SK-MEL-5 (cell line): ENCODE measurements around the gene PSD4. TPM values are rescaled to one million over a fixed set of nuclear protein-coding genes. Genes with fewer than 3 reads are reported as not detected.

Experiments
- DNase-seq: peaks from one replicate; pipeline ENCODE4 v3.0.0-alpha.2; 2016; ENCODE audit warnings: low read depth, low spot score
- in situ Hi-C: cut with HindIII; loops from 2 replicates; pipeline ENCODE4 v1.10.0; 2016; ENCODE audit warnings: low sequenced_read_pairs, high pct_unique_total_duplicates, low pct_unique_long_range_greater_than_20kb
- total RNA-seq: library from RNA; depleted of rRNA; stranded (reverse); fragments of >200 nt; shearing (Covaris generic); gene quantifications from 2 replicates; pipeline ENCODE4 v1.2.3, GENCODE V29; 2014

PSD4 gene
- total RNA-seq, 1 experiment from 2014 or later = 0.63 TPM

GRCh38 chr2:113162869-113163268, 10.9 kb upstream of the PSD4 start:
- DNase-seq = no peak
- in situ Hi-C loops = no loop called here

GRCh38 chr2:113164215-113164929, 9.4 kb upstream of the PSD4 start:
- in situ Hi-C loops = no loop called here

GRCh38 chr2:113164930-113165585, 8.7 kb upstream of the PSD4 start:
- in situ Hi-C loops = no loop called here
- no peak for DNase-seq

More at GRCh38 chr2:113164215-113164929, 9.4 kb upstream of the PSD4 start:
- DNase-seq = no peak

- in situ Hi-C loops = no loop called here
- DNase-seq = no peak
These were observed 7.6 kb upstream of the PSD4 start for GRCh38 chr2:113166187-113166645.

GRCh38 chr2:113167115-113167932, 6.4 kb upstream of the PSD4 start:
- DNase-seq = no peak
- in situ Hi-C loops = no loop called here

- in situ Hi-C loops = no loop called here
These were observed 5.8 kb upstream of the PSD4 start for GRCh38 chr2:113167962-113168340.

GRCh38 chr2:113169002-113169530, 4.7 kb upstream of the PSD4 start:
- in situ Hi-C loops = no loop called here
- no peak for DNase-seq

More at GRCh38 chr2:113167962-113168340, 5.8 kb upstream of the PSD4 start:
- no peak for DNase-seq

- DNase-seq = no peak
- in situ Hi-C loops = no loop called here
These were observed 4.2 kb upstream of the PSD4 start for GRCh38 chr2:113169586-113169985.

- no peak for DNase-seq
- in situ Hi-C loops = no loop called here
These were observed 2.3 kb upstream of the PSD4 start for GRCh38 chr2:113171334-113172075.

- in situ Hi-C loops = no loop called here
- no peak for DNase-seq
These were observed 840 bp upstream of the PSD4 start for GRCh38 chr2:113172721-113173541.

GRCh38 chr2:113174376-113174750, 592 bp downstream of the PSD4 start:
- no peak for DNase-seq
- in situ Hi-C loops = no loop called here

- DNase-seq = no peak
- in situ Hi-C loops = no loop called here
These were observed 1.4 kb downstream of the PSD4 start for GRCh38 chr2:113175042-113175628.

- in situ Hi-C loops = no loop called here
- DNase-seq = no peak
These were observed 2.2 kb downstream of the PSD4 start for GRCh38 chr2:113175736-113176695.

- in situ Hi-C loops = no loop called here
- DNase-seq = no peak
These were observed 3.1 kb downstream of the PSD4 start for GRCh38 chr2:113176696-113177355.
